ENCODE measurements around the gene EMP3. TPM values are rescaled to one million over a fixed set of nuclear protein-coding genes. Genes with fewer than 3 reads are reported as not detected.
A peak's percentile ranks its signal among the peaks of the same experiment; 100 is the strongest.
"Not testable (repeated sequence)": the region's sequence is repeated elsewhere in the genome, so short reads cannot be mapped to it uniquely, and the experiment has no call there.

The EMP3 gene
- total and polyA plus RNA-seq, 2 experiments from 2014 or later, result 68.4 to 381 TPM

GRCh38 chr19:48308631-48309586, 16.4 kb upstream of the EMP3 start:
- Histone ChIP-seq H3K9me2 (replicated peaks; ENCODE audit: insufficient read depth) (no peaks in the 10 kb centered on the region), H3K36me3 (replicated peaks; ENCODE audit: insufficient read depth, low read depth) (no peaks in the 10 kb centered on the region), H3K27ac (no peak overlapping the region), H3K4me1 (ENCODE audit: insufficient read depth) (peaks cover 9% of the 10 kb centered on the region), H3K79me2 (no peaks in the 10 kb centered on the region), H2AFZ (no peak overlapping the region), H4K20me1 (ENCODE audit: insufficient read depth, poor library complexity, severe bottlenecking) (no peaks in the 10 kb centered on the region), H3K27me3 (no peaks in the 10 kb centered on the region), H3K4me2 (no peak overlapping the region), H3K9me3 (ENCODE audit: low read depth) (no peaks in the 10 kb centered on the region), H3K4me3 (no peak overlapping the region)
- peak; percentile 66 for DNase-seq (ENCODE audit: low spot score)
- TF ChIP-seq EZH2phosphoT487 (IDR thresholded peaks at IDR 0.05; ENCODE audit: low read depth, severe bottlenecking, unreplicated experiment) (no peak), CTCF (IDR thresholded peaks at IDR 0.05; ENCODE audit: poor library complexity) (peak; percentile 38), EZH2 (IDR thresholded peaks at IDR 0.05; ENCODE audit: borderline replicate concordance) (no peak)
- WGBS (ENCODE audit: low lambda C conversion rate, missing lambda C conversion rate), result 58% methylated on average over 22 of the region's 22 CpGs

- H3K27me3 ChIP-seq; H2AFZ ChIP-seq; H4K20me1 ChIP-seq (ENCODE audit: insufficient read depth, poor library complexity, severe bottlenecking); H3K79me2 ChIP-seq; H3K4me3 ChIP-seq; H3K4me2 ChIP-seq; H3K9me3 ChIP-seq (ENCODE audit: low read depth); H3K9me2 ChIP-seq (replicated peaks; ENCODE audit: insufficient read depth); H3K36me3 ChIP-seq (replicated peaks; ENCODE audit: insufficient read depth, low read depth); DNase-seq (ENCODE audit: low spot score); H3K4me1 ChIP-seq (ENCODE audit: insufficient read depth); H3K27ac ChIP-seq: not testable (repeated sequence)
- 83% methylated on average over 5 of the region's 5 CpGs for WGBS (ENCODE audit: low lambda C conversion rate, missing lambda C conversion rate)
Observed at GRCh38 chr19:48309731-48310130, 15.6 kb upstream of the EMP3 start.

GRCh38 chr19:48310227-48310626, 15.1 kb upstream of the EMP3 start:
- Histone ChIP-seq H3K9me2 (replicated peaks; ENCODE audit: insufficient read depth) (no peaks in the 10 kb centered on the region), H2AFZ (no peak overlapping the region), H3K4me3 (no peak overlapping the region), H3K9me3 (ENCODE audit: low read depth) (no peaks in the 10 kb centered on the region), H3K79me2 (no peaks in the 10 kb centered on the region), H3K4me2 (no peak overlapping the region), H3K36me3 (replicated peaks; ENCODE audit: insufficient read depth, low read depth) (no peaks in the 10 kb centered on the region), H3K27ac (no peak overlapping the region), H3K27me3 (no peaks in the 10 kb centered on the region), H3K4me1 (ENCODE audit: insufficient read depth) (peaks cover 9% of the 10 kb centered on the region), H4K20me1 (ENCODE audit: insufficient read depth, poor library complexity, severe bottlenecking) (no peaks in the 10 kb centered on the region)
- 82% methylated on average over 7 of the region's 7 CpGs for WGBS (ENCODE audit: low lambda C conversion rate, missing lambda C conversion rate)
- DNase-seq (ENCODE audit: low spot score), result no peak
- TF ChIP-seq CTCF (IDR thresholded peaks at IDR 0.05; ENCODE audit: poor library complexity), result no peak
- TF ChIP-seq EZH2phosphoT487 (IDR thresholded peaks at IDR 0.05; ENCODE audit: low read depth, severe bottlenecking, unreplicated experiment), result no peak
- TF ChIP-seq EZH2 (IDR thresholded peaks at IDR 0.05; ENCODE audit: borderline replicate concordance), result no peak

GRCh38 chr19:48311384-48311783, 14.0 kb upstream of the EMP3 start:
- Histone ChIP-seq H3K27ac (no peak overlapping the region), H3K4me2 (no peak overlapping the region), H3K4me3 (no peak overlapping the region), H2AFZ (no peak overlapping the region), H3K36me3 (replicated peaks; ENCODE audit: insufficient read depth, low read depth) (no peaks in the 10 kb centered on the region), H3K27me3 (no peaks in the 10 kb centered on the region), H3K9me3 (ENCODE audit: low read depth) (no peaks in the 10 kb centered on the region), H4K20me1 (ENCODE audit: insufficient read depth, poor library complexity, severe bottlenecking) (no peaks in the 10 kb centered on the region), H3K9me2 (replicated peaks; ENCODE audit: insufficient read depth) (no peaks in the 10 kb centered on the region), H3K4me1 (ENCODE audit: insufficient read depth) (peaks cover 9% of the 10 kb centered on the region), H3K79me2 (no peaks in the 10 kb centered on the region)
- 95% methylated on average over 11 of the region's 11 CpGs for WGBS (ENCODE audit: low lambda C conversion rate, missing lambda C conversion rate)
- TF ChIP-seq EZH2phosphoT487 (IDR thresholded peaks at IDR 0.05; ENCODE audit: low read depth, severe bottlenecking, unreplicated experiment), result no peak
- TF ChIP-seq EZH2 (IDR thresholded peaks at IDR 0.05; ENCODE audit: borderline replicate concordance), result no peak
- TF ChIP-seq CTCF (IDR thresholded peaks at IDR 0.05; ENCODE audit: poor library complexity), result no peak
- no peak for DNase-seq (ENCODE audit: low spot score)
